Peyer's patch (tissue), 4 donors: ENCODE data around the gene KIR3DL2. TPM values are rescaled to one million over a fixed set of nuclear protein-coding genes. Genes with fewer than 3 reads are reported as not detected.

Experiments used
- DNase-seq, 3 donors: peaks; one replicate each; pipeline ENCODE4 v3.0.0-alpha.2; 2017 to 2019
- H3K27ac ChIP-seq, 4 donors: fragments of 200-600 bp; sonication (generic); one replicate each; pipeline ENCODE4 v1.5.1; 2016 to 2019
- H3K27me3 ChIP-seq, 2 donors: fragments of 200-600 bp; sonication (generic); one replicate each; pipeline ENCODE4 v1.5.1; 2019
- H3K36me3 ChIP-seq, 3 donors: fragments of 200-600 bp; sonication (generic); one replicate each; pipeline ENCODE4 v1.5.1; 2016 to 2019
- H3K4me1 ChIP-seq, 4 donors: fragments of 200-600 bp; sonication (generic); one replicate each; pipeline ENCODE4 v1.5.1; 2016 to 2019
- H3K4me3 ChIP-seq, 4 donors: fragments of 200-600 bp; sonication (generic); 1 replicate in 3 of 4; 2 replicates in 1 of 4; pipeline ENCODE4 v1.5.1; 2016 to 2019; ENCODE audit warnings: mild to moderate bottlenecking in 1 of 4
- H3K9me3 ChIP-seq, 4 donors: fragments of 200-600 bp; sonication (generic); one replicate each; pipeline ENCODE4 v1.5.1; 2016 to 2019; ENCODE audit warnings: mild to moderate bottlenecking in 1 of 4
- CTCF ChIP-seq, 6 experiments: fragments of 450-650 bp in 4 of 6; fragments of 200-600 bp in 2 of 6; sonication (generic) in 1 of 6; IDR thresholded peaks; one replicate each; pipeline ENCODE4 v1.5.1; 2017 to 2019; ENCODE audit warnings: antibody characterized with exemption in 6 of 6, mild to moderate bottlenecking in 3 of 6, moderate library complexity in 1 of 6
- POLR2A ChIP-seq, 2 donors: fragments of 450-650 bp; IDR thresholded peaks; one replicate each; pipeline ENCODE4 v1.5.1; 2017; ENCODE audit warnings: antibody characterized with exemption in 2 of 2, mild to moderate bottlenecking in 2 of 2, moderate library complexity in 2 of 2
- total RNA-seq, 4 donors: library from RNA; depleted of rRNA; stranded (reverse); fragments of >200 nt; gene quantifications; one replicate each; pipeline ENCODE4 v1.1.0, GENCODE V29; 2016

Gene KIR3DL2
- total RNA-seq, 4 donors from 2014 or later, result not detected

GRCh38 chr19:54877471-54877870 is 27.2 kb downstream of the KIR3DL2 start:
- Histone ChIP-seq H3K27ac (no peak overlapping the region), H3K9me3 (no peaks in the 10 kb centered on the region), H3K4me1 (no peaks in the 10 kb centered on the region), H3K27me3 (no peaks in the 10 kb centered on the region), H3K36me3 (no peaks in the 10 kb centered on the region), H3K4me3 (no peak overlapping the region)
- no peak for TF ChIP-seq CTCF (IDR thresholded peaks at IDR 0.05)
- no peak for TF ChIP-seq POLR2A (IDR thresholded peaks at IDR 0.05)
- no peak for DNase-seq

DNA sequence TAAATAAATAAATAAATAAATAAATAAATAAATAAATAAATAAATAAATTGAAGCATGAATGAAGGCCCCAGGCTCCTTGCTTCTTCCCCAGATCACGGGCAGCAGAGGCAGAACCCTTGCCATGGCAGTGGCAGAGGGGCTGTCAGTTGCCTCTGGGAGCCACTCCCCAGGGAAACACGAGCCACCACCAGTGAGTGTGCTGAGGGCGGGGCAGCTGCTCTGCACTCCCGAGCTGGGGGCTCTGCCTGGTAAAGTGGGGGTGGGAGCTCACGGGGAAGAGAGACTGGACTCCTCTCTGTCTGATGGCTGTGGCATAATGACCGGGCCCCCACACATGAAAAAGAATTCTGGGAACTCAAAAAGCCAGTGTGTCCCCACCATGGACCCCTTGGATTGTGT is 31.6 kb downstream of the KIR3DL2 start:
- no peaks in the 10 kb centered on the region for H3K27me3 ChIP-seq
- no peaks in the 10 kb centered on the region for H3K4me1 ChIP-seq
- TF ChIP-seq POLR2A (IDR thresholded peaks at IDR 0.05) (no peak), CTCF (IDR thresholded peaks at IDR 0.05) (no peak)
- H3K27ac ChIP-seq, result no peak overlapping the region
- no peak for DNase-seq
- no peaks in the 10 kb centered on the region for H3K9me3 ChIP-seq
- no peak overlapping the region for H3K4me3 ChIP-seq
- H3K36me3 ChIP-seq, result no peaks in the 10 kb centered on the region

DNA sequence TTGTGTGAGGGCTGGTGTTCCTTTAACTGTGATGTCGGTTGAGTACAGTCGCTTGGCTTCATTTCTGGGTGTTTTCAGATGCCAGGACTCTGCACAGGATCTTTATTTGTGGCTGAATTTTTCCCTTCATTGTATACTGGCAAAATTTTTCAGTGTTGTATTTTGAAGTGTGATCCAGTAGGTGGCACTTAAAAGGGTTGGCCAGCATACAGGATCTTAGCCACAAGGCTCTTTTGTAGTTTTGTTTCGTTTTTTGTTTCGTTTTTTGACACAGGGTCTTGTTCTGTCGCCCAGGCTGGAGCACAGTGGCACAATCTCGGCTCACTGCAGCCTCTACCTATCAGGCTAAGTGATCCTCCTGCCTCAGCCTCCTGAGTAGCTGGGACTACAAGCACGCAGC is 32.5 kb downstream of the KIR3DL2 start:
- Histone ChIP-seq H3K4me1 (no peaks in the 10 kb centered on the region), H3K27ac (no peak overlapping the region), H3K9me3 (no peaks in the 10 kb centered on the region), H3K27me3 (no peaks in the 10 kb centered on the region), H3K36me3 (no peaks in the 10 kb centered on the region), H3K4me3 (no peak overlapping the region)
- TF ChIP-seq POLR2A (IDR thresholded peaks at IDR 0.05), result no peak
- no peak for TF ChIP-seq CTCF (IDR thresholded peaks at IDR 0.05)
- DNase-seq, result no peak

- H3K9me3 ChIP-seq, result no peaks in the 10 kb centered on the region
- DNase-seq, result no peak
- H3K4me3 ChIP-seq, result no peak overlapping the region
- H3K27ac ChIP-seq, result no peak overlapping the region
- H3K27me3 ChIP-seq, result no peaks in the 10 kb centered on the region
- no peaks in the 10 kb centered on the region for H3K36me3 ChIP-seq
- H3K4me1 ChIP-seq, result no peaks in the 10 kb centered on the region
- TF ChIP-seq POLR2A (IDR thresholded peaks at IDR 0.05) (no peak), CTCF (IDR thresholded peaks at IDR 0.05) (no peak)
Observed at GRCh38 chr19:54883228-54883627, 33.0 kb downstream of the KIR3DL2 start.

DNA sequence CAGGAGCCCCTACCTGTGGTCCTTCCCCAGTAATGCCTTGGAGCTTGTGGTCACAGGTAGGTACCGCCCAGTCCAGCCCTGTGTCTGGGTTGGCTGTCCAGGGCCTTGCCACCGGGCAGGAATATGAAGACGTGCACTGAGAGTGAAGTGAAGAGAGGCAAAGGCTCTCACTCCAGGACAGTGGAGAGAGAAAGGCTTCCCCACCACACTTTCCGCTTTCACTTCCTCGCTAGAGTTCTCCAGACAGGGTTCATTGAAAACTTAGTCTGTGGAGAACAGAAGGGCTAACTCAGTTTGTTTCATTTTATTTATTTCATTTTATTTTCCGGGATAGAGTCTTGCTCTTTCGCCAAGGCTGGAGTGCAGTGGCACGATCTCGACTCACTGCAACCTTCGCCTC is 38.0 kb downstream of the KIR3DL2 start:
- no peak for DNase-seq
- H3K4me1 ChIP-seq, result no peaks in the 10 kb centered on the region
- no peaks in the 10 kb centered on the region for H3K36me3 ChIP-seq
- no peak overlapping the region for H3K27ac ChIP-seq
- no peaks in the 10 kb centered on the region for H3K27me3 ChIP-seq
- H3K4me3 ChIP-seq, result no peak overlapping the region
- peaks cover 0 to 3% (median 0%) of the 10 kb centered on the region in 4 donors for H3K9me3 ChIP-seq
- TF ChIP-seq CTCF (IDR thresholded peaks at IDR 0.05) (no peak), POLR2A (IDR thresholded peaks at IDR 0.05) (no peak)

GRCh38 chr19:54889566-54889965 is 39.3 kb downstream of the KIR3DL2 start:
- DNase-seq, result no peak

More at GRCh38 chr19:54889566-54889965, 39.3 kb downstream of the KIR3DL2 start:
- no peaks in the 10 kb centered on the region for H3K4me1 ChIP-seq
- no peaks in the 10 kb centered on the region for H3K27me3 ChIP-seq
- peaks cover 0 to 3% (median 0%) of the 10 kb centered on the region in 4 donors for H3K9me3 ChIP-seq
- no peak for TF ChIP-seq CTCF (IDR thresholded peaks at IDR 0.05)
- no peak for TF ChIP-seq POLR2A (IDR thresholded peaks at IDR 0.05)
- H3K4me3 ChIP-seq, result no peak overlapping the region
- H3K36me3 ChIP-seq, result no peaks in the 10 kb centered on the region
- H3K27ac ChIP-seq, result no peak overlapping the region
